A549 (cell line): Measurements from ENCODE around the gene NSD2. TPM values are rescaled to one million over a fixed set of nuclear protein-coding genes. Genes with fewer than 3 reads are reported as not detected.

Experiments
- ATAC-seq, 2 experiments: fragments of 200-7000 bp in 1 of 2; fragments of >200 bp in 1 of 2; cut with Nextera tagmentation in 1 of 2; cut with Tn5 transposase in 1 of 2; 3 replicates each; pipeline versions ENCODE4 v1.8.0 to v1.9.1; 2018 to 2020; ENCODE audit warnings: mild to moderate bottlenecking in 1 of 2, moderate library complexity in 1 of 2
- CTCF ChIA-PET: fragments of 300-600 bp; sonication (Branson Sonifier 250); formaldehyde crosslinking; extraction: SDS; loops from one replicate; lab custom pipeline; 2021; ENCODE audit warnings: antibody characterized with exemption, inconsistent platforms; lab: Yijun Ruan, JAX
- POLR2A ChIA-PET: fragments of 350-600 bp; formaldehyde crosslinking; extraction: SDS; loops from one replicate; lab custom pipeline; 2021; ENCODE audit warnings: antibody characterized with exemption, inconsistent platforms; lab: Yijun Ruan, JAX
- DNase-seq, 2 experiments: peaks; one replicate each; pipeline versions ENCODE4 v3.0.0 to v3.0.0-alpha.2; 2011 to 2016; ENCODE audit warnings: low read depth in 1 of 2, low spot score in 1 of 2
- FAIRE-seq: peaks from 2 replicates; lab custom pipeline; 2011; peaks lifted over from hg19 to GRCh38; lab: Jason Lieb, UNC
- H3K27ac ChIP-seq, 2 experiments: fragments of >200 bp; sonication (Bioruptor Twin); formaldehyde crosslinking; 3 replicates each; pipeline ENCODE4 v1.5.1; 2016 to 2017
- H3K4me1 ChIP-seq: fragments of >200 bp; sonication (Bioruptor Twin); formaldehyde crosslinking; 3 replicates; pipeline ENCODE4 v1.6.1; 2016
- H3K4me2 ChIP-seq: fragments of >200 bp; sonication (Bioruptor Twin); formaldehyde crosslinking; 3 replicates; pipeline ENCODE4 v1.6.1; 2016
- H3K4me3 ChIP-seq: fragments of >200 bp; sonication (Bioruptor Twin); formaldehyde crosslinking; 3 replicates; pipeline ENCODE4 v1.5.1; 2016
- H3K9me3 ChIP-seq: fragments of >200 bp; sonication (Bioruptor Twin); formaldehyde crosslinking; 3 replicates; pipeline ENCODE4 v1.6.1; 2016
- ATOH8 ChIP-seq: fragments of 250-450 bp; sonication (Bioruptor Pico); IDR thresholded peaks from 2 replicates; pipeline ENCODE4 v1.5.0; 2020; ENCODE audit warnings: low read depth, mild to moderate bottlenecking, moderate library complexity
- BHLHE40 ChIP-seq: IDR thresholded peaks from 2 replicates; pipeline ENCODE4 v1.6.1; 2012; ENCODE audit warnings: low read depth, low read length, inconsistent platforms
- CBX8 ChIP-seq: fragments of 200-600 bp; sonication (generic); IDR thresholded peaks from 2 replicates; pipeline ENCODE4 v1.6.1; 2016
- CEBPB ChIP-seq, 2 experiments: fragments of >200 bp in 1 of 2; sonication (Bioruptor Twin) in 1 of 2; formaldehyde crosslinking in 1 of 2; IDR thresholded peaks; 2 replicates each; pipeline ENCODE4 v1.6.1; 2012 to 2016
- E2F6 ChIP-seq: IDR thresholded peaks from 2 replicates; pipeline ENCODE4 v1.6.1; 2012; ENCODE audit warnings: low read depth, borderline replicate concordance
- EHF ChIP-seq: fragments of 250-450 bp; sonication (Bioruptor Pico); IDR thresholded peaks from 2 replicates; pipeline ENCODE4 v1.5.0; 2020; ENCODE audit warnings: mild to moderate bottlenecking
- ESRRA ChIP-seq: fragments of 150-350 bp; IDR thresholded peaks from 2 replicates; pipeline ENCODE4 v1.6.1; 2014; ENCODE audit warnings: mild to moderate bottlenecking, low read length, borderline replicate concordance
- FOSL2 ChIP-seq, 2 experiments: fragments of 450-650 bp in 1 of 2; fragments of >200 bp in 1 of 2; sonication (Bioruptor Twin) in 1 of 2; formaldehyde crosslinking; IDR thresholded peaks; 2 replicates each; pipeline versions ENCODE4 v1.5.0 to v1.6.1; 2016 to 2020; ENCODE audit warnings: mild to moderate bottlenecking in 1 of 2, moderate library complexity in 1 of 2
- HEYL ChIP-seq: fragments of 250-450 bp; sonication (Bioruptor Pico); IDR thresholded peaks from 2 replicates; pipeline ENCODE4 v1.8.0; 2021; ENCODE audit warnings: mild to moderate bottlenecking, moderate library complexity
- HMGXB4 ChIP-seq: fragments of 250-450 bp; sonication (Bioruptor Pico); IDR thresholded peaks from 2 replicates; pipeline ENCODE4 v1.5.0; 2021; ENCODE audit warnings: mild to moderate bottlenecking, moderate library complexity, borderline replicate concordance
- HOXA7 ChIP-seq: fragments of 250-450 bp; sonication (Bioruptor Pico); IDR thresholded peaks from 2 replicates; pipeline ENCODE4 v1.5.0; 2020; ENCODE audit warnings: mild to moderate bottlenecking, moderate library complexity
- HOXB5 ChIP-seq: fragments of 250-450 bp; sonication (Bioruptor Pico); IDR thresholded peaks from 2 replicates; pipeline ENCODE4 v1.5.0; 2020; ENCODE audit warnings: mild to moderate bottlenecking, moderate library complexity
- JUN ChIP-seq, 2 experiments: fragments of >200 bp; sonication (Bioruptor Twin); formaldehyde crosslinking; IDR thresholded peaks; 2 replicates in 1 of 2; 3 replicates in 1 of 2; pipeline ENCODE4 v1.6.1; 2016 to 2017
- NR3C1 ChIP-seq: fragments of >200 bp; sonication (Bioruptor Twin); formaldehyde crosslinking; IDR thresholded peaks from 3 replicates; pipeline ENCODE4 v1.6.1; 2017
- RARB ChIP-seq: fragments of 250-450 bp; sonication (Bioruptor Pico); IDR thresholded peaks from 2 replicates; pipeline ENCODE4 v1.8.0; 2021; ENCODE audit warnings: mild to moderate bottlenecking, moderate library complexity
- RNF2 ChIP-seq: fragments of 200-600 bp; sonication (generic); IDR thresholded peaks from 2 replicates; pipeline ENCODE4 v1.6.1; 2016; ENCODE audit warnings: low read depth, mild to moderate bottlenecking, antibody characterized with exemption, moderate library complexity, borderline replicate concordance
- TFCP2L1 ChIP-seq: fragments of 250-450 bp; sonication (Bioruptor Pico); IDR thresholded peaks from 2 replicates; pipeline ENCODE4 v1.5.0; 2021; ENCODE audit warnings: mild to moderate bottlenecking
- TP53 ChIP-seq: fragments of 250-450 bp; sonication (Bioruptor Pico); IDR thresholded peaks from 2 replicates; pipeline ENCODE4 v1.5.0; 2021; ENCODE audit warnings: mild to moderate bottlenecking, moderate library complexity
- ZSCAN20 ChIP-seq: fragments of 250-450 bp; sonication (Bioruptor Pico); IDR thresholded peaks from 2 replicates; pipeline ENCODE4 v1.8.0; 2022; ENCODE audit warnings: mild to moderate bottlenecking, moderate library complexity
- WGBS: methylation state at CpG from one replicate; pipeline ENCODE4 v1.1.6; 2017; ENCODE audit errors: missing lambda C conversion rate; 5-methylcytosine and 5-hydroxymethylcytosine counted together
- polyA plus RNA-seq, 4 experiments: library from polyadenylated mRNA; depleted of rRNA in 3 of 4; stranded (reverse); fragments of >200 nt; fragmentation: RNase III in 1 of 4; extraction: RNeasy Plus Mini Kit Qiagen cat#74134 plus additional on column Dnase treatment in 1 of 4; gene quantifications; 2 replicates in 3 of 4; 3 replicates in 1 of 4; pipeline ENCODE4 v1.2.3, GENCODE V29; 2011 to 2017

The NSD2 gene
- polyA plus RNA-seq, 2 of the 4 experiments (the other 2 are of a cell fraction), result 43.8 to 49.3 TPM

- TF ChIP-seq ATOH8 (CRISPR knock-in tag) (no peak), CBX8 (no peak), RNF2 (no peak)
- TF ChIP-seq, all 56 proteins: peak for 0
Observed at GRCh38 chr4:1824746-1825145, 46.4 kb upstream of the NSD2 start (continued).

GRCh38 chr4:1825326-1825725 lies 45.9 kb upstream of the NSD2 start:
- no peaks in the 10 kb centered on the region for H3K9me3 ChIP-seq
- ATAC-seq (no peak), DNase-seq (no peak), FAIRE-seq (no peak)
- H3K4me2 ChIP-seq, result no peak overlapping the region
- WGBS, result 90% methylated on average over 19 of the region's 19 CpGs
- H3K4me1 ChIP-seq, result no peaks in the 10 kb centered on the region
- POLR2A ChIA-PET, result no interaction called here
- H3K27ac ChIP-seq, result no peak overlapping the region
- TF ChIP-seq RARB (no peak), NR3C1 (no peak)
- TF ChIP-seq, all 56 proteins: peak for 0
- no peak overlapping the region for H3K4me3 ChIP-seq
- CTCF ChIA-PET, result interaction anchor here (1.5 to 4.3 kb wide), 3 partner anchors 13 to 73 kb away, joined by 3 to 18 read pairs (median 3); no protein-coding TSS in a partner anchor

- POLR2A ChIA-PET, result no interaction called here
- Histone ChIP-seq H3K27ac (no peak overlapping the region), H3K9me3 (no peaks in the 10 kb centered on the region), H3K4me3 (no peak overlapping the region), H3K4me2 (no peak overlapping the region)
- CTCF ChIA-PET, result interaction anchor here (1.1 to 1.8 kb wide), 4 partner anchors 8 to 72 kb away, joined by 3 to 9 read pairs (median 3); no protein-coding TSS in a partner anchor
- 95% methylated on average over 26 of the region's 30 CpGs for WGBS
- no peak for FAIRE-seq
- DNase-seq, result no peak
- no peak for TF ChIP-seq HMGXB4 (CRISPR knock-in tag)
- TF ChIP-seq ZSCAN20 (CRISPR knock-in tag), result no peak
- no peak for TF ChIP-seq BHLHE40
- TF ChIP-seq HOXA7 (CRISPR knock-in tag), result no peak
- no peak for TF ChIP-seq HOXB5 (CRISPR knock-in tag)
- TF ChIP-seq, all 56 proteins: peak for 0
- H3K4me1 ChIP-seq, result no peaks in the 10 kb centered on the region
- peak in 1 of 2 experiments; percentile 32; a peak in 2 of 6 replicates for ATAC-seq
Observed at GRCh38 chr4:1826531-1827350, 44.5 kb upstream of the NSD2 start.

GRCh38 chr4:1830234-1830633 lies 41.0 kb upstream of the NSD2 start:
- TF ChIP-seq E2F6 (no peak), CEBPB (IDR thresholded peaks at IDR 0.05) (no peak), HEYL (CRISPR knock-in tag) (no peak), TP53 (CRISPR knock-in tag) (no peak), JUN (IDR thresholded peaks at IDR 0.05) (no peak), FOSL2 (IDR thresholded peaks at IDR 0.05) (no peak), FOSL2 (CRISPR knock-in tag; IDR thresholded peaks at IDR 0.05) (no peak), ESRRA (no peak), TFCP2L1 (CRISPR knock-in tag) (no peak), EHF (no peak)
- no peak overlapping the region for H3K4me3 ChIP-seq
- no peak overlapping the region for H3K27ac ChIP-seq
- no peak for ATAC-seq
- POLR2A ChIA-PET, result no interaction called here
- no peaks in the 10 kb centered on the region for H3K4me1 ChIP-seq
- CTCF ChIA-PET, result interaction anchor here (0.8 to 1.5 kb wide), 2 partner anchors 19 to 100 kb away, joined by 3 to 7 read pairs; no protein-coding TSS in a partner anchor
- no peak for FAIRE-seq
- no peaks in the 10 kb centered on the region for H3K9me3 ChIP-seq
- DNase-seq, result no peak
- WGBS, result 87% methylated on average over 3 of the region's 3 CpGs
- H3K4me2 ChIP-seq, result no peak overlapping the region
